Measurements from ENCODE around the gene PRMT1. TPM values are rescaled to one million over a fixed set of nuclear protein-coding genes. Genes with fewer than 3 reads are reported as not detected.

Gene PRMT1
- total and polyA plus RNA-seq, 2 of the 13 experiments (the other 11 are each of a cell fraction or from before 2014, with no cell fraction given): 324 to 374 TPM

DNA sequence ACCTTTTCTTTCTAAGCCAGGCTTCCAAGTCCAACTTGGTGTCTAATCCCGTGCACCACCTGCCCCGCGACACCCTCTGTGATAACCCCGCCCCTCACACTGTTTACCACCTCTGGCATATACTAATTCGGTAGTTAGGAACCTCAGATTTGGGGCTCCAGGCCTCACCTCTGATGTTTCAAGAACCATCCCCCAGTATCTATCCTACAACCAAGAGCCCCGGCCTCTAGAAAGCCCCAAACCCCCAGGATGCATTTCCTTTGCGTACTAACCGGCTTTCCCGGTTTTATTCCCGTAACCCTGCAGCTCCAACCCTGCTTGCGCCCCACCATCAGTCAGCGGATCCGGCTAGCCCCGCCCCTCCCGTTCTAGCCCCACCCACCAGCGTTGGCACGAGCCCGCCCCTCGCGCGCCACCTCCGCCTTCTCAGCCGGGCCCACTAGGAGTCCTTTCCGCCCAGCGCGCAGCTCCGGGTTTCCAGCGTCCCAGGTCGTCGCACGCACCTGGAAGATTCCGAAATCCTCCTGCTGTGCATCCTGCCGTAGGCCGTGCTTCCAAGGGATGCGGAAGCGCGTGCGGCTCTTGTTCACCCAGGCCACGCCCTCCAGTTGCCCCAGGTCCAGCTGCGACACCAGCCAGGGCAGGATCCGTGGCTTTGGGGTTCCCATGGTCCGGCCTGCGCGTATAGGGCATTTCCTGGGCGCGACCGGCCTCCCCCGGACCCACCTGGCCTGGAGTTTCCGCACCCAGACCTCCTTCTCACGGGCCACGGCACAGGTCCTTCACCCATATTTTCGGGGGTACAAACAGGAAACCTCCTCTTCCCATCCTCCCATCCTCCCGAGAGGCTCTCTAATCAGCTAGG, 12.7 kb upstream of the PRMT1 start (continued):
- TF ChIP-seq CREM (IDR thresholded peaks at IDR 0.05) (peak; percentile 33; the same call in 1 of the 2 replicates), CREM (CRISPR knock-in tag; IDR thresholded peaks at IDR 0.05) (no peak), ZNF619 (CRISPR knock-in tag; IDR thresholded peaks at IDR 0.05) (peak; percentile 47; the same call in 1 of the 2 replicates), BCL6 (CRISPR knock-in tag; IDR thresholded peaks at IDR 0.05) (0 out of 2 replicates have a peak, but pooled peaks have one; percentile 20), NAIF1 (CRISPR knock-in tag; IDR thresholded peaks at IDR 0.05; ENCODE audit: borderline replicate concordance) (no peak), ZNF343 (CRISPR knock-in tag; IDR thresholded peaks at IDR 0.05) (no peak), SKIL (CRISPR knock-in tag; IDR thresholded peaks at IDR 0.05; ENCODE audit: borderline replicate concordance) (no peak), MBNL3 (CRISPR knock-in tag; conservative IDR thresholded peaks at IDR 0.05) (no peak), KLF9 (CRISPR knock-in tag; IDR thresholded peaks at IDR 0.05; ENCODE audit: low read depth) (peak; percentile 48; the same call in 1 of the 2 replicates), KDM2A (CRISPR knock-in tag; IDR thresholded peaks at IDR 0.05; ENCODE audit: borderline replicate concordance, low read depth) (peak; percentile 92), ZNF34 (CRISPR knock-in tag; IDR thresholded peaks at IDR 0.05; ENCODE audit: borderline replicate concordance) (no peak), PCBP2 (optimal IDR thresholded peaks at IDR 0.05; ENCODE audit: low read depth, low read length, poor library complexity, severe bottlenecking) (no peak), MXD4 (CRISPR knock-in tag; IDR thresholded peaks at IDR 0.05) (0 out of 2 replicates have a peak, but pooled peaks have one; percentile 38), IKZF1 (IDR thresholded peaks at IDR 0.05) (no peak), RBM22 (optimal IDR thresholded peaks at IDR 0.05; ENCODE audit: low read length) (peak; percentile 37), CBX5 (CRISPR knock-in tag; IDR thresholded peaks at IDR 0.05; ENCODE audit: borderline replicate concordance) (0 out of 2 replicates have a peak, but pooled peaks have one; percentile 42), KAT7 (CRISPR knock-in tag; IDR thresholded peaks at IDR 0.05; ENCODE audit: borderline replicate concordance) (peak; percentile 30; the same call in 1 of the 2 replicates), ZNF143 (CRISPR knock-in tag; IDR thresholded peaks at IDR 0.05) (peak; percentile 55; the same call in 1 of the 2 replicates), ZNF432 (CRISPR knock-in tag; IDR thresholded peaks at IDR 0.05; ENCODE audit: borderline replicate concordance) (no peak), ESRRA (CRISPR knock-in tag; IDR thresholded peaks at IDR 0.05; ENCODE audit: low read depth) (no peak), SP5 (CRISPR knock-in tag; IDR thresholded peaks at IDR 0.05; ENCODE audit: borderline replicate concordance, low read depth) (peak; percentile 51; the same call in 1 of the 2 replicates), LCORL (IDR thresholded peaks at IDR 0.05) (no peak), LCORL (CRISPR knock-in tag; IDR thresholded peaks at IDR 0.05) (peak; percentile 62), IKZF5 (CRISPR knock-in tag; IDR thresholded peaks at IDR 0.05) (peak; percentile 63; the same call in 1 of the 2 replicates)
- TF ChIP-seq, protein P1, sequence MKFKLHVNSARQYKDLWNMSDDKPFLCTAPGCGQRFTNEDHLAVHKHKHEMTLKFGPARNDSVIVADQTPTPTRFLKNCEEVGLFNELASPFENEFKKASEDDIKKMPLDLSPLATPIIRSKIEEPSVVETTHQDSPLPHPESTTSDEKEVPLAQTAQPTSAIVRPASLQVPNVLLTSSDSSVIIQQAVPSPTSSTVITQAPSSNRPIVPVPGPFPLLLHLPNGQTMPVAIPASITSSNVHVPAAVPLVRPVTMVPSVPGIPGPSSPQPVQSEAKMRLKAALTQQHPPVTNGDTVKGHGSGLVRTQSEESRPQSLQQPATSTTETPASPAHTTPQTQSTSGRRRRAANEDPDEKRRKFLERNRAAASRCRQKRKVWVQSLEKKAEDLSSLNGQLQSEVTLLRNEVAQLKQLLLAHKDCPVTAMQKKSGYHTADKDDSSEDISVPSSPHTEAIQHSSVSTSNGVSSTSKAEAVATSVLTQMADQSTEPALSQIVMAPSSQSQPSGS (CRISPR knock-in tag; IDR thresholded peaks at IDR 0.05): 0 out of 2 replicates have a peak, but pooled peaks have one; percentile 17
- TF ChIP-seq, protein P2, sequence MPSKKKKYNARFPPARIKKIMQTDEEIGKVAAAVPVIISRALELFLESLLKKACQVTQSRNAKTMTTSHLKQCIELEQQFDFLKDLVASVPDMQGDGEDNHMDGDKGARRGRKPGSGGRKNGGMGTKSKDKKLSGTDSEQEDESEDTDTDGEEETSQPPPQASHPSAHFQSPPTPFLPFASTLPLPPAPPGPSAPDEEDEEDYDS (CRISPR knock-in tag; IDR thresholded peaks at IDR 0.05): peak; percentile 59

Data from HepG2 (cell line).